Endothelial cell of umbilical vein (primary cell): Measurements from ENCODE around the gene IL33. TPM values are rescaled to one million over a fixed set of nuclear protein-coding genes. Genes with fewer than 3 reads are reported as not detected.

Experiments used
- BruUV-seq: library from RNA; stranded (reverse); fragments of 400-500 nt; replicated peaks from 2 replicates; lab custom pipeline; 2021; lab: Mats Ljungman, UMichigan
- CTCF ChIA-PET: fragments of 300-600, 350-600 bp; sonication (Branson Sonifier 250); formaldehyde crosslinking; loops from one replicate; lab custom pipeline; 2021; ENCODE audit warnings: antibody characterized with exemption, inconsistent platforms; lab: Charles Lee
- POLR2A ChIA-PET: fragments of 300-600, 350-600 bp; sonication (Branson Sonifier 250); formaldehyde crosslinking; loops from one replicate; lab custom pipeline; 2021; ENCODE audit warnings: antibody characterized with exemption, inconsistent platforms; lab: Charles Lee
- DNase-seq: peaks from one replicate; pipeline ENCODE4 v3.0.0-alpha.2; 2011; ENCODE audit warnings: low read depth, low spot score
- FAIRE-seq: peaks from 2 replicates; lab custom pipeline; 2011; peaks lifted over from hg19 to GRCh38; lab: Jason Lieb, UNC
- H2AFZ ChIP-seq: 2 replicates; pipeline ENCODE4 v1.6.0; 2012; ENCODE audit warnings: low read depth, low read length, control low read depth, inconsistent platforms
- H3K27ac ChIP-seq: 2 replicates; pipeline ENCODE4 v1.5.1; 2011; ENCODE audit warnings: low read depth, mild to moderate bottlenecking, control low read depth, low read length, moderate library complexity; ENCODE audit not compliant: insufficient read depth
- H3K27me3 ChIP-seq, 2 experiments: 2 replicates each; pipeline versions ENCODE4 v1.6.0 to v1.6.1; 2011; ENCODE audit warnings: low read length in 2 of 2, mixed read lengths in 1 of 2; ENCODE audit not compliant: control insufficient read depth in 2 of 2, insufficient read depth in 2 of 2
- H3K36me3 ChIP-seq, 2 experiments: 2 replicates in 1 of 2; 3 replicates in 1 of 2; pipeline ENCODE4 v1.5.1; 2011; ENCODE audit warnings: low read length in 2 of 2, mild to moderate bottlenecking in 1 of 2, moderate library complexity in 1 of 2; ENCODE audit not compliant: control insufficient read depth in 2 of 2, insufficient read depth in 2 of 2; ENCODE audit errors: extremely low read depth in 1 of 2
- H3K4me1 ChIP-seq: 3 replicates; pipeline ENCODE4 v1.5.1; 2011; ENCODE audit warnings: mild to moderate bottlenecking, low read length; ENCODE audit not compliant: control insufficient read depth, insufficient read depth; ENCODE audit errors: extremely low read depth
- H3K4me2 ChIP-seq: 2 replicates; pipeline ENCODE4 v1.6.1; 2011; ENCODE audit warnings: low read length, control low read depth, mixed read lengths; ENCODE audit not compliant: insufficient read depth
- H3K4me3 ChIP-seq, 3 experiments: fragments of 200-600 bp in 1 of 3; sonication (generic), shearing (Covaris generic) in 1 of 3; replicated peaks in 1 of 3; 2 replicates each; pipeline ENCODE4 v1.5.1; 2011 to 2016; ENCODE audit warnings: control low read depth in 3 of 3, low read length in 3 of 3, mild to moderate bottlenecking in 2 of 3, inconsistent platforms in 1 of 3, low read depth in 1 of 3, moderate library complexity in 1 of 3; ENCODE audit not compliant: insufficient read depth in 1 of 3
- H3K79me2 ChIP-seq: 2 replicates; pipeline ENCODE4 v1.6.0; 2012; ENCODE audit warnings: low read length, inconsistent platforms; ENCODE audit not compliant: control insufficient read depth, insufficient read depth
- H3K9ac ChIP-seq: replicated peaks from 2 replicates; pipeline ENCODE3; 2011; ENCODE audit warnings: low read length, control low read depth; ENCODE audit not compliant: insufficient read depth; ENCODE audit errors: extremely low read depth
- H3K9me1 ChIP-seq: replicated peaks from 3 replicates; pipeline ENCODE4 v1.6.0; 2011; ENCODE audit warnings: mild to moderate bottlenecking, low read length; ENCODE audit not compliant: control insufficient read depth, insufficient read depth; ENCODE audit errors: extremely low read depth
- H3K9me3 ChIP-seq: replicated peaks from 2 replicates; pipeline ENCODE4 v1.5.1; 2012; ENCODE audit warnings: low read length, inconsistent platforms; ENCODE audit not compliant: control insufficient read depth, insufficient read depth
- H4K20me1 ChIP-seq: replicated peaks from 2 replicates; pipeline ENCODE3; 2011; ENCODE audit warnings: mild to moderate bottlenecking, low read length; ENCODE audit not compliant: control insufficient read depth, insufficient read depth; ENCODE audit errors: extremely low read depth
- CTCF ChIP-seq, 2 donors: IDR thresholded peaks; 1 replicate in 1 of 2; 2 replicates in 1 of 2; pipeline ENCODE4 v1.5.1; 2011; ENCODE audit warnings: low read length in 2 of 2, mild to moderate bottlenecking in 2 of 2, moderate library complexity in 2 of 2, control low read depth in 1 of 2, inconsistent platforms in 1 of 2, low read depth in 1 of 2; ENCODE audit not compliant: insufficient read depth in 1 of 2; ENCODE audit errors: extremely low read depth in 1 of 2
- EZH2 ChIP-seq: IDR thresholded peaks from 2 replicates; pipeline ENCODE4 v1.6.1; 2012; ENCODE audit warnings: borderline replicate concordance, low read depth, mild to moderate bottlenecking, moderate library complexity, low read length, inconsistent platforms; ENCODE audit not compliant: severe bottlenecking
- FOS ChIP-seq: IDR thresholded peaks from 2 replicates; pipeline ENCODE4 v1.6.1; 2011; ENCODE audit warnings: mild to moderate bottlenecking, low read length, moderate library complexity, borderline replicate concordance; ENCODE audit not compliant: insufficient read depth
- GATA2 ChIP-seq: IDR thresholded peaks from 2 replicates; pipeline ENCODE4 v1.7.0; 2011; ENCODE audit warnings: low read depth, mild to moderate bottlenecking, moderate library complexity, mixed read lengths, low read length; ENCODE audit not compliant: insufficient read length, insufficient read depth
- JUN ChIP-seq: IDR thresholded peaks from 2 replicates; pipeline ENCODE4 v1.6.1; 2011; ENCODE audit warnings: borderline replicate concordance, low read depth; ENCODE audit not compliant: insufficient read length, insufficient read depth
- MAX ChIP-seq: IDR thresholded peaks from 2 replicates; pipeline ENCODE4 v1.6.1; 2011; ENCODE audit not compliant: insufficient read depth, insufficient read length
- MYC ChIP-seq: IDR thresholded peaks from one replicate; pipeline ENCODE4 v1.6.1; 2011; ENCODE audit warnings: mild to moderate bottlenecking, low read depth, low read length
- POLR2A ChIP-seq: IDR thresholded peaks from 2 replicates; pipeline ENCODE4 v1.6.1; 2012; ENCODE audit warnings: low read depth, mild to moderate bottlenecking, control low read depth, low read length
- POLR2AphosphoS5 ChIP-seq: IDR thresholded peaks from 2 replicates; pipeline ENCODE4 v1.6.1; 2012; ENCODE audit warnings: low read depth, mild to moderate bottlenecking, control low read depth, low read length, moderate library complexity; ENCODE audit not compliant: insufficient read depth
- dilution Hi-C: fragments of 300-500 bp; cut with MboI; formaldehyde crosslinking; loops from one replicate; pipeline ENCODE4 v1.15.0; 2019; ENCODE audit warnings: low sequenced_read_pairs; ENCODE audit not compliant: extremely low pct_ligation_motif_present
- intact Hi-C: fragments of 100-400 bp; cut with micrococcal nuclease; formaldehyde crosslinking; loops from one replicate; pipeline ENCODE4 v1.10.0; 2022
- polyA plus RNA-seq, 4 experiments: library from polyadenylated mRNA; depleted of rRNA in 3 of 4; stranded (reverse) in 3 of 4; unstranded in 1 of 4; fragments of >200 nt; gene quantifications; 2 replicates each; pipeline versions ENCODE4 v1.2.1 to v1.2.3, GENCODE V29; 2011 to 2012; ENCODE audit warnings: missing spikeins in 1 of 4
- total RNA-seq: library from RNA; stranded (reverse); gene quantifications from 2 replicates; pipeline ENCODE4 v1.2.3, GENCODE V29; 2021

The IL33 gene
- total and polyA plus RNA-seq, 2 donors (not counting 3 experiments of a cell fraction or from before 2014, with no cell fraction given) = 8.7 to 13.8 TPM

DNA sequence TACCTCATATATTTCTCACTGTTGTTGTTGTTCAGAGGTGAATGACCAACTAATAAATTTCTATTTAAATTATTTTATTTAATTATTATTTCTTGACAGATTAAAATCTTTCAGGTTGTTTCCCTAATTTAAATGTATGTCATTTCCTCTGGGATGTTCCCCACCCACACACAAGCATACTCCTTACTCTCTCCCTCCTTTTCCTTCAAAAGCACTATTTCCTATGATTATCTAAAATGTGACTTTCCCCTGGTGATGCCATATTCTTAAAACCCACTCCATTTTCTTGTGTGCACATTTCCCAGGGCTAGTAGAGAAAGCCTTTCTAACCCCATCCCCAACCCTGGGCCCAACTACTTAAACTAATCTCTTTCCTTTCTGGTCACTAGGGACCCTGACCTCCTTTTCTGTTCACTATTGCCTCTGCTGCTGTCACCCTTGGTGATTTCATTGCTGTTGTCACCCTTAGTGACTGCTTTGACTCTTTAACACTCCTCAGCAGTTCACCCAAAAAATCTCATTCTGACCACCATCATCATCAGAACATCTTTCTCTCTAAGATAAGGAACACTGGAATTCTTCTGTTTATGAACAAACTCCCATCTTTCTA lies 16.8 kb downstream of the IL33 start:
- Histone ChIP-seq H3K4me3 (no peak overlapping the region), H3K27ac (no peak overlapping the region), H2AFZ (no peak overlapping the region), H3K9me1 (no peaks in the 10 kb centered on the region), H3K9me3 (no peaks in the 10 kb centered on the region), H3K4me2 (no peak overlapping the region), H4K20me1 (no peaks in the 10 kb centered on the region), H3K79me2 (no peaks in the 10 kb centered on the region), H3K9ac (no peak overlapping the region), H3K36me3 (no peaks in the 10 kb centered on the region), H3K4me1 (peaks cover 20% of the 10 kb centered on the region), H3K27me3 (no peaks in the 10 kb centered on the region)
- DNase-seq = no peak
- TF ChIP-seq POLR2AphosphoS5 (no peak), FOS (no peak), POLR2A (no peak), EZH2 (no peak), MAX (no peak), CTCF (IDR thresholded peaks at IDR 0.05; ENCODE audit: extremely low read depth in 1 of 2, insufficient read depth in 1 of 2, low read depth in 1 of 2, low read length in 2 of 2) (no peak), MYC (no peak), JUN (no peak), GATA2 (no peak)
- FAIRE-seq = no peak
- intact Hi-C loops = no loop called here
- dilution Hi-C loops = no loop called here
- POLR2A ChIA-PET = no interaction called here
- CTCF ChIA-PET = no interaction called here
- BruUV-seq = no TSS peak
